K562 treated with DMSO at 1 percent for 12 hours (cell line): ENCODE data around the gene RANGRF. TPM values are rescaled to one million over a fixed set of nuclear protein-coding genes. Genes with fewer than 3 reads are reported as not detected.

Experiments used
- total RNA-seq: library from RNA; unstranded; fragments of 300-600 nt; gene quantifications from 2 replicates; pipeline ENCODE4 v1.2.3, GENCODE V29; 2022; ENCODE audit not compliant: insufficient read depth

The RANGRF gene, protein sequence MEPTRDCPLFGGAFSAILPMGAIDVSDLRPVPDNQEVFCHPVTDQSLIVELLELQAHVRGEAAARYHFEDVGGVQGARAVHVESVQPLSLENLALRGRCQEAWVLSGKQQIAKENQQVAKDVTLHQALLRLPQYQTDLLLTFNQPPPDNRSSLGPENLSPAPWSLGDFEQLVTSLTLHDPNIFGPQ
- total RNA-seq, result 17.3 and 21.5 TPM in 2 replicates

DNA sequence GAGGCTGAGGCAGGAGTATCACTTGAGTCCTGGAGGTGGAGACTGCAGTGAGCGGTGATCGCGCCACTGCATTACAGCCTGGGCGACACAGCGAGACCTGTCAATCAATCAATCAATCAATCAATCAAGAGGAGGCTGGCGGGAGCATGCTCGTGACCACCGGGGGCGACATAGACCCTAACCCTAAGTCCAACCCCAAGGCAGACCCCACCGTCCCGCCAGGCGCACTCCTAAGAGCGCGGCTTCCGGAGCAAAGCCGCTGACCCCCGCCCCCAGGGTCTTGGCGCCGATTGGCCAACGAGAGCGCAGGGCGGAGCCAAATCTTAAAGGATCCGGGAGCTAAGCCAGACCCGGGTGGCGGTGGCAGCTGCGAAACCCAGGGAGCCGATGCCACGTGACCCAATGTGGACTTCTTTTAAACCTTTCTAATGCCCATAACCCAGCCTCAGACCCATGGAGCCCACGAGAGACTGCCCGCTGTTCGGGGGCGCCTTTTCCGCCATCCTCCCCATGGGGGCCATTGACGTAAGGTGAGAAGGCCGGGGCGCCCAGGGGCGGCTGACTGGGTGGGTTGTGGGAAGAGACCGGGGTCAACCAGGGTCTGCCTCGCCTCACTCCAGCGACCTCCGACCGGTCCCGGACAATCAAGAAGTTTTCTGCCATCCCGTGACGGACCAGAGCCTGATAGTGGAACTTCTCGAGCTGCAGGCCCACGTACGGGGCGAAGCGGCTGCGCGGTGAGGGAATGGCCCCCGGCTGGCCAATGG is at the start of gene RANGRF:
RANGRF (plus strand) TSS at position 335 of the 767 bp plus-strand sequence; CDS start at position 454, 119 bp downstream.

DNA sequence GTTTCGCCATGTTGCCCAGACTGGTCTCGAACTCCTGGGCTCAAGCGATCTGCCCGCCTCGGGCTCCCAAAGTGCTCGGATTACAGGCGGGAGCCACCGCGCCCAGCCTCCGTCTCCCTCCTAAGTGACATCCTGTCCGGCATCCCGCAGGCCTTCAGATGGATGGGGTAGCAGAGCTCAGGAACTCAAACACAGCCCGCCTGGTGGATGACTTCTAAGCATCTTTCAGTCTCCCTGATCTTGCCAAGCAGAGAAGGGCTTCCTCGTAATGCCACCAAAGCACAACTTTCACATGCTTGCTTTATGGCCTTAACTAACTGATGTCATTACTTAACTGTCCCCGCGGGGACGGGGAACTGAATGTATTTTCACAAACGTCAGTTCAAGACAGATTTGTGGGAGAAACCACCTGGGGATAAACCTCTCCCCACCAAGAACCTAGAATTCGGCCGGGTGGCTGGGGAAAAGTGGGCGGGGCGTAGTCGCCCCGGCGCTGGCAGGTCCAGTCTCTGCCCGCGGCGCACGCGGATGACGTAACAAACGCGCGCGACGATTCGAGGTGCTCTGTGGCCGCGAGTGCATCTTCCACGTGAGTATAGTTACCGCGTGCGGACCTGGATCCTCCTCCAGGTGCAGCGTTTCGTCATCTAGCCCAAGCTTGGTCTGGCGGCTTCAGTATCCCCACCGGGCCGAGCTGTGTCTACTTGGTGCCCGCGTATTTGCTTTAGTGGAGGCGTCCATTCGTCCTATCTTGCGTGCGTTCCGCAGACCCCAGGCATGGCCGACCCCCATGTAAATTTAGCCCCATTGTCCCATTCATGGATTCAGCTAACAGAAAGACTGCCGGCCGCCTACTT is 39.5 kb upstream of the RANGRF start, which contains the start of gene PFAS:
PFAS (plus strand) TSS at position 539 of the 857 bp plus-strand sequence. CDS start 4,649 bp downstream, outside the sequence.

DNA sequence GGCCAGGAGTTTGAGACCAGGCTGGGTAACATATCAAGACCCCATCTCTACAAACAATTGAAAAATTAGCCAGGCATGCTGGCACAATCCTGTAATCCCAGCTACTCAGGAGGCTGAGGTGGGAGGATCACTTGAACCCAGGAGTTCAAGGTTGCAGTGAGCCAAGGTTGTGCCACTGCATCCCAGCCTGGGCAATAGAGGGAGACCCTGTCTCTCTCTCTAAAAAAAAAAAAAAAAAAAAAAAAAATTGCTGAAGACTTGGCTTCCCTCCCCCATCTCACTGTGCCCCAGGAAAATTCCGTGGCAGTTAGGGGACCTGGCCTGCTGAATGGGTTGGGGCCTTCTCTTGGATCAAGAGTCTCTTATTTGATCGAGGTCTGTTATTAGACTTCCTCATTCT is 51.1 kb downstream of the RANGRF start, which contains the start of gene ODF4:
ODF4 (plus strand) TSS at position 301 of the 400 bp plus-strand sequence. CDS start 212 bp downstream, outside the sequence.

Other genes starting within 250 kb of the RANGRF start
- gene ALOX15B, start 249.6 kb upstream of the RANGRF start, total RNA-seq, result not detected in 2 replicates
- gene ALOX12B, start 201.0 kb upstream of the RANGRF start, total RNA-seq, result not detected in 2 replicates
- not detected in 2 replicates for gene ALOXE3, start 170.2 kb upstream of the RANGRF start, total RNA-seq
- gene HES7, start 164.6 kb upstream of the RANGRF start, total RNA-seq, result 1.6 TPM in 1 of 2 replicates, not detected in the other
- gene PER1, start 136.3 kb upstream of the RANGRF start, total RNA-seq, result 3.3 and 6.1 TPM in 2 replicates
- 23.8 and 39.3 TPM in 2 replicates for gene VAMP2, start 125.7 kb upstream of the RANGRF start, total RNA-seq
- gene TMEM107, start 112.3 kb upstream of the RANGRF start, total RNA-seq, result 17.1 and 17.9 TPM in 2 replicates
- gene BORCS6, start 98.5 kb upstream of the RANGRF start, total RNA-seq, result 11.4 and 14.8 TPM in 2 replicates
- 179 TPM in 2 replicates for gene AURKB, start 78.1 kb upstream of the RANGRF start, total RNA-seq
- gene CTC1, start 40.6 kb upstream of the RANGRF start, total RNA-seq, result 3.2 and 9.1 TPM in 2 replicates
- 4.5 and 9.7 TPM in 2 replicates for gene PFAS, start 39.4 kb upstream of the RANGRF start, total RNA-seq
- gene SLC25A35, start 6.7 kb downstream of the RANGRF start, total RNA-seq, result 9.5 and 11.3 TPM in 2 replicates
- not detected in 2 replicates for gene ARHGEF15, start 21.6 kb downstream of the RANGRF start, total RNA-seq
- not detected in 2 replicates for gene ODF4, start 51.2 kb downstream of the RANGRF start, total RNA-seq
- 5,262 and 6,153 TPM in 2 replicates for gene RPL26, start 94.5 kb downstream of the RANGRF start, total RNA-seq
- gene RNF222, start 109.2 kb downstream of the RANGRF start, total RNA-seq, result not detected in 2 replicates
- gene NDEL1, start 147.2 kb downstream of the RANGRF start, total RNA-seq, result 17.4 and 36.8 TPM in 2 replicates